ENCODE measurements around the gene SELENOO. TPM values are rescaled to one million over a fixed set of nuclear protein-coding genes. Genes with fewer than 3 reads are reported as not detected.

Gene SELENOO
- total RNA-seq, 1 experiment from 2014 or later: 41.3 TPM

GRCh38 chr22:50197856-50198623, 2.8 kb upstream of the SELENOO start:
- DNase-seq (ENCODE audit: low spot score): no peak
- H3K4me1 ChIP-seq (ENCODE audit: insufficient read depth, low read length, poor library complexity, severe bottlenecking): peaks cover 10% of the 10 kb centered on the region
- H3K9me3 ChIP-seq (ENCODE audit: low read depth, low read length, poor library complexity, severe bottlenecking): peaks cover under 1% of the 10 kb centered on the region
- peaks cover 47% of the 10 kb centered on the region for H3K36me3 ChIP-seq (ENCODE audit: insufficient read depth, low read length, poor library complexity, severe bottlenecking)
- TF ChIP-seq EZH2 (IDR thresholded peaks at IDR 0.05; ENCODE audit: borderline replicate concordance, low read depth, low read length, poor library complexity, severe bottlenecking): no peak
- TF ChIP-seq CTCF (conservative IDR thresholded peaks at IDR 0.05; ENCODE audit: low read depth, low read length): no peak
- H3K27ac ChIP-seq (ENCODE audit: low read depth, low read length, poor library complexity, severe bottlenecking): no peak overlapping the region
- ChIA-PET CTCF (no interaction called here), POLR2A (ENCODE audit: low non-redundant PET) (interaction anchor here (0.6 kb wide), 1 partner anchor 117 kb away, joined by 4 read pairs; no protein-coding TSS in a partner anchor)
- H3K4me3 ChIP-seq (ENCODE audit: low read depth, low read length, poor library complexity, severe bottlenecking): no peak overlapping the region
- no peaks in the 10 kb centered on the region for H3K27me3 ChIP-seq (replicated peaks; ENCODE audit: insufficient read depth, low read depth, low read length, poor library complexity)
- intact Hi-C loops (cut with micrococcal nuclease; ENCODE audit: unreplicated experiment): no loop called here
- no TSS peak for BruUV-seq (replicated peaks)

- Histone ChIP-seq H3K27me3 (replicated peaks; ENCODE audit: insufficient read depth, low read depth, low read length, poor library complexity) (no peaks in the 10 kb centered on the region), H3K36me3 (ENCODE audit: insufficient read depth, low read length, poor library complexity, severe bottlenecking) (peaks cover 49% of the 10 kb centered on the region), H3K27ac (ENCODE audit: low read depth, low read length, poor library complexity, severe bottlenecking) (no peak overlapping the region), H3K4me3 (ENCODE audit: low read depth, low read length, poor library complexity, severe bottlenecking) (no peak overlapping the region), H3K4me1 (ENCODE audit: insufficient read depth, low read length, poor library complexity, severe bottlenecking) (peaks cover 10% of the 10 kb centered on the region), H3K9me3 (ENCODE audit: low read depth, low read length, poor library complexity, severe bottlenecking) (peaks cover 5% of the 10 kb centered on the region)
- TF ChIP-seq CTCF (conservative IDR thresholded peaks at IDR 0.05; ENCODE audit: low read depth, low read length) (no peak), EZH2 (IDR thresholded peaks at IDR 0.05; ENCODE audit: borderline replicate concordance, low read depth, low read length, poor library complexity, severe bottlenecking) (no peak)
- intact Hi-C loops (cut with micrococcal nuclease; ENCODE audit: unreplicated experiment): no loop called here
- ChIA-PET CTCF (no interaction called here), POLR2A (ENCODE audit: low non-redundant PET) (interaction anchor here (0.6 kb wide), 1 partner anchor 116 kb away, joined by 4 read pairs; no protein-coding TSS in a partner anchor)
- BruUV-seq (replicated peaks): no TSS peak
- no peak for DNase-seq (ENCODE audit: low spot score)
Measured at GRCh38 chr22:50198624-50199017, 2.2 kb upstream of the SELENOO start.

- CTCF ChIA-PET: no interaction called here
- H3K36me3 ChIP-seq (ENCODE audit: insufficient read depth, low read length, poor library complexity, severe bottlenecking): peaks cover 44% of the 10 kb centered on the region
- DNase-seq (ENCODE audit: low spot score): no peak
- peaks cover 5% of the 10 kb centered on the region for H3K9me3 ChIP-seq (ENCODE audit: low read depth, low read length, poor library complexity, severe bottlenecking)
- H3K27me3 ChIP-seq (replicated peaks; ENCODE audit: insufficient read depth, low read depth, low read length, poor library complexity): no peaks in the 10 kb centered on the region
- POLR2A ChIA-PET (ENCODE audit: low non-redundant PET): no interaction called here
- H3K4me1 ChIP-seq (ENCODE audit: insufficient read depth, low read length, poor library complexity, severe bottlenecking): peaks cover 10% of the 10 kb centered on the region
- H3K4me3 ChIP-seq (ENCODE audit: low read depth, low read length, poor library complexity, severe bottlenecking): no peak overlapping the region
- TF ChIP-seq EZH2 (IDR thresholded peaks at IDR 0.05; ENCODE audit: borderline replicate concordance, low read depth, low read length, poor library complexity, severe bottlenecking): no peak
- TF ChIP-seq CTCF (conservative IDR thresholded peaks at IDR 0.05; ENCODE audit: low read depth, low read length): no peak
- intact Hi-C loops (cut with micrococcal nuclease; ENCODE audit: unreplicated experiment): no loop called here
- no TSS peak for BruUV-seq (replicated peaks)
- no peak overlapping the region for H3K27ac ChIP-seq (ENCODE audit: low read depth, low read length, poor library complexity, severe bottlenecking)
Measured at GRCh38 chr22:50199251-50199721, 1.5 kb upstream of the SELENOO start.

All from A673 (cell line).